Measurements from ENCODE around the gene ATP6V0C. TPM values are rescaled to one million over a fixed set of nuclear protein-coding genes. Genes with fewer than 3 reads are reported as not detected.

Gene ATP6V0C

Small RNA genes lying within 50 kb of the gene (small RNA-seq; reads per million reads assigned to genes)
- gene AC093525.1 (ENCODE audit: insufficient read depth) (not detected), gene MIR3178 (ENCODE audit: insufficient read depth) (not detected), gene MIR6768 (ENCODE audit: insufficient read depth) (1.6 reads per million)
